Measurements from ENCODE around the gene LLGL2.

LLGL2 gene

GRCh38 chr17:75535119-75535537 is 9.6 kb downstream of the LLGL2 start:
- Histone ChIP-seq H3K9me3 (replicated peaks; ENCODE audit: low read length) (no peaks in the 10 kb centered on the region), H3K36me3 (ENCODE audit: insufficient read depth, low read length) (no peaks in the 10 kb centered on the region), H3K4me3 (ENCODE audit: low read length) (no peak overlapping the region), H3K9ac (ENCODE audit: low read depth, low read length) (no peak overlapping the region), H3K4me1 (ENCODE audit: control insufficient read depth, insufficient read depth, low read length) (peaks cover 4% of the 10 kb centered on the region), H3K27me3 (ENCODE audit: control insufficient read depth, insufficient read depth, low read length) (peaks cover 34% of the 10 kb centered on the region), H3K4me2 (ENCODE audit: low read length) (no peak overlapping the region)

- Histone ChIP-seq H3K9ac (ENCODE audit: low read depth, low read length) (no peak overlapping the region), H3K4me1 (ENCODE audit: control insufficient read depth, insufficient read depth, low read length) (peaks cover 4% of the 10 kb centered on the region), H3K27me3 (ENCODE audit: control insufficient read depth, insufficient read depth, low read length) (peaks cover 42% of the 10 kb centered on the region), H3K4me3 (ENCODE audit: low read length) (no peak overlapping the region), H3K9me3 (replicated peaks; ENCODE audit: low read length) (no peaks in the 10 kb centered on the region), H3K36me3 (ENCODE audit: insufficient read depth, low read length) (no peaks in the 10 kb centered on the region), H3K4me2 (ENCODE audit: low read length) (no peak overlapping the region)
Measured at GRCh38 chr17:75535871-75536270, 10.4 kb downstream of the LLGL2 start.

GRCh38 chr17:75536366-75536765 is 10.9 kb downstream of the LLGL2 start:
- peaks cover 4% of the 10 kb centered on the region for H3K4me1 ChIP-seq (ENCODE audit: control insufficient read depth, insufficient read depth, low read length)
- no peaks in the 10 kb centered on the region for H3K36me3 ChIP-seq (ENCODE audit: insufficient read depth, low read length)
- H3K9me3 ChIP-seq (replicated peaks; ENCODE audit: low read length), result no peaks in the 10 kb centered on the region
- H3K4me3 ChIP-seq (ENCODE audit: low read length), result no peak overlapping the region
- H3K9ac ChIP-seq (ENCODE audit: low read depth, low read length), result no peak overlapping the region
- peaks cover 42% of the 10 kb centered on the region for H3K27me3 ChIP-seq (ENCODE audit: control insufficient read depth, insufficient read depth, low read length)
- no peak overlapping the region for H3K4me2 ChIP-seq (ENCODE audit: low read length)

- Histone ChIP-seq H3K4me1 (ENCODE audit: control insufficient read depth, insufficient read depth, low read length) (no peaks in the 10 kb centered on the region), H3K4me2 (ENCODE audit: low read length) (no peak overlapping the region), H3K36me3 (ENCODE audit: insufficient read depth, low read length) (no peaks in the 10 kb centered on the region), H3K9me3 (replicated peaks; ENCODE audit: low read length) (no peaks in the 10 kb centered on the region), H3K4me3 (ENCODE audit: low read length) (no peak overlapping the region), H3K9ac (ENCODE audit: low read depth, low read length) (no peak overlapping the region), H3K27me3 (ENCODE audit: control insufficient read depth, insufficient read depth, low read length) (peaks cover 57% of the 10 kb centered on the region)
Measured at GRCh38 chr17:75539967-75540729, 14.7 kb downstream of the LLGL2 start.

GRCh38 chr17:75540923-75541503 is 15.5 kb downstream of the LLGL2 start:
- Histone ChIP-seq H3K36me3 (ENCODE audit: insufficient read depth, low read length) (no peaks in the 10 kb centered on the region), H3K4me3 (ENCODE audit: low read length) (no peak overlapping the region), H3K27me3 (ENCODE audit: control insufficient read depth, insufficient read depth, low read length) (peaks cover 60% of the 10 kb centered on the region), H3K4me2 (ENCODE audit: low read length) (no peak overlapping the region), H3K4me1 (ENCODE audit: control insufficient read depth, insufficient read depth, low read length) (no peaks in the 10 kb centered on the region), H3K9me3 (replicated peaks; ENCODE audit: low read length) (no peaks in the 10 kb centered on the region), H3K9ac (ENCODE audit: low read depth, low read length) (no peak overlapping the region)

GRCh38 chr17:75542229-75542628 is 16.7 kb downstream of the LLGL2 start:
- Histone ChIP-seq H3K27me3 (ENCODE audit: control insufficient read depth, insufficient read depth, low read length) (peaks cover 63% of the 10 kb centered on the region), H3K4me2 (ENCODE audit: low read length) (no peak overlapping the region), H3K4me3 (ENCODE audit: low read length) (no peak overlapping the region), H3K9ac (ENCODE audit: low read depth, low read length) (no peak overlapping the region), H3K4me1 (ENCODE audit: control insufficient read depth, insufficient read depth, low read length) (no peaks in the 10 kb centered on the region), H3K36me3 (ENCODE audit: insufficient read depth, low read length) (no peaks in the 10 kb centered on the region), H3K9me3 (replicated peaks; ENCODE audit: low read length) (no peaks in the 10 kb centered on the region)

- no peaks in the 10 kb centered on the region for H3K36me3 ChIP-seq (ENCODE audit: insufficient read depth, low read length)
- H3K27me3 ChIP-seq (ENCODE audit: control insufficient read depth, insufficient read depth, low read length), result peaks cover 66% of the 10 kb centered on the region
- H3K4me1 ChIP-seq (ENCODE audit: control insufficient read depth, insufficient read depth, low read length), result no peaks in the 10 kb centered on the region
- H3K4me2 ChIP-seq (ENCODE audit: low read length), result no peak overlapping the region
- H3K4me3 ChIP-seq (ENCODE audit: low read length), result no peak overlapping the region
- no peaks in the 10 kb centered on the region for H3K9me3 ChIP-seq (replicated peaks; ENCODE audit: low read length)
- H3K9ac ChIP-seq (ENCODE audit: low read depth, low read length), result no peak overlapping the region
Measured at GRCh38 chr17:75542728-75543336, 17.3 kb downstream of the LLGL2 start.

GRCh38 chr17:75544250-75544649 is 18.8 kb downstream of the LLGL2 start:
- Histone ChIP-seq H3K9ac (ENCODE audit: low read depth, low read length) (no peak overlapping the region), H3K4me3 (ENCODE audit: low read length) (no peak overlapping the region), H3K36me3 (ENCODE audit: insufficient read depth, low read length) (no peaks in the 10 kb centered on the region), H3K27me3 (ENCODE audit: control insufficient read depth, insufficient read depth, low read length) (peaks cover 64% of the 10 kb centered on the region), H3K9me3 (replicated peaks; ENCODE audit: low read length) (no peaks in the 10 kb centered on the region), H3K4me2 (ENCODE audit: low read length) (no peak overlapping the region), H3K4me1 (ENCODE audit: control insufficient read depth, insufficient read depth, low read length) (no peaks in the 10 kb centered on the region)

- no peak overlapping the region for H3K4me2 ChIP-seq (ENCODE audit: low read length)
- no peaks in the 10 kb centered on the region for H3K9me3 ChIP-seq (replicated peaks; ENCODE audit: low read length)
- no peak overlapping the region for H3K4me3 ChIP-seq (ENCODE audit: low read length)
- H3K9ac ChIP-seq (ENCODE audit: low read depth, low read length), result no peak overlapping the region
- H3K36me3 ChIP-seq (ENCODE audit: insufficient read depth, low read length), result no peaks in the 10 kb centered on the region
- peaks cover 50% of the 10 kb centered on the region for H3K27me3 ChIP-seq (ENCODE audit: control insufficient read depth, insufficient read depth, low read length)
- no peaks in the 10 kb centered on the region for H3K4me1 ChIP-seq (ENCODE audit: control insufficient read depth, insufficient read depth, low read length)
Measured at GRCh38 chr17:75546181-75546580, 20.7 kb downstream of the LLGL2 start.

GRCh38 chr17:75547091-75547490 is 21.6 kb downstream of the LLGL2 start:
- no peak overlapping the region for H3K9ac ChIP-seq (ENCODE audit: low read depth, low read length)
- H3K27me3 ChIP-seq (ENCODE audit: control insufficient read depth, insufficient read depth, low read length), result peaks cover 49% of the 10 kb centered on the region
- no peaks in the 10 kb centered on the region for H3K9me3 ChIP-seq (replicated peaks; ENCODE audit: low read length)
- no peaks in the 10 kb centered on the region for H3K4me1 ChIP-seq (ENCODE audit: control insufficient read depth, insufficient read depth, low read length)
- H3K4me3 ChIP-seq (ENCODE audit: low read length), result no peak overlapping the region
- no peaks in the 10 kb centered on the region for H3K36me3 ChIP-seq (ENCODE audit: insufficient read depth, low read length)
- no peak overlapping the region for H3K4me2 ChIP-seq (ENCODE audit: low read length)

GRCh38 chr17:75548813-75549212 is 23.3 kb downstream of the LLGL2 start:
- H3K4me2 ChIP-seq (ENCODE audit: low read length), result no peak overlapping the region
- peaks cover 40% of the 10 kb centered on the region for H3K27me3 ChIP-seq (ENCODE audit: control insufficient read depth, insufficient read depth, low read length)
- H3K36me3 ChIP-seq (ENCODE audit: insufficient read depth, low read length), result no peaks in the 10 kb centered on the region
- H3K9ac ChIP-seq (ENCODE audit: low read depth, low read length), result no peak overlapping the region
- H3K9me3 ChIP-seq (replicated peaks; ENCODE audit: low read length), result no peaks in the 10 kb centered on the region
- no peak overlapping the region for H3K4me3 ChIP-seq (ENCODE audit: low read length)
- H3K4me1 ChIP-seq (ENCODE audit: control insufficient read depth, insufficient read depth, low read length), result no peaks in the 10 kb centered on the region

Measured in skeletal muscle satellite cell (primary cell).